Measurements from ENCODE around the gene DTNBP1. TPM values are rescaled to one million over a fixed set of nuclear protein-coding genes. Genes with fewer than 3 reads are reported as not detected.
"Not testable (repeated sequence)": the region's sequence is repeated elsewhere in the genome, so short reads cannot be mapped to it uniquely, and the experiment has no call there.

Gene DTNBP1
- total and polyA plus RNA-seq, 2 of the 13 experiments (the other 11 are each of a cell fraction or from before 2014, with no cell fraction given) = 6.6 to 19.1 TPM

DNA sequence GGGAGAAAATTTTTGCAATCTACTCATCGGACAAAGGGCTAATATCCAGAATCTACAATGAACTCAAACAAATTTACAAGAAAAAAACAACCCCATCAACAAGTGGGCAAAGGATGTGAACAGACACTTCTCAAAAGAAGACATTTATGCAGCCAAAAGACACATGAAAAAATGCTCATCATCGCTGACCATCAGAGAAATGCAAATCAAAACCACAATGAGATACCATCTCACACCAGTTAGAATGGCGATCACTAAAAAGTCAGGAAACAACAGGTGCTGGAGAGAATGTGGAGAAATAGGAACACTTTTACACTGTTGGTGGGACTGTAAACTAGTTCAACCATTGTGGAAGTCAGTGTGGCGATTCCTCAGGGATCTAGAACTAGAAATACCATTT, 4.1 kb upstream of the DTNBP1 start:
- Histone ChIP-seq H3K4me1 (ENCODE audit: insufficient read depth, low read length) (peaks cover 11% of the 10 kb centered on the region), H3K27me3 (ENCODE audit: control insufficient read depth in 1 of 2, insufficient read depth in 2 of 2, low read length in 2 of 2) (peaks cover 2 to 21% of the 10 kb centered on the region in 2 experiments; a peak in 4 of 5 replicates)
- H3K79me2 ChIP-seq (ENCODE audit: insufficient read depth, low read length); BruUV-seq (replicated peaks); POLR2A ChIA-PET; H3K4me3 ChIP-seq (replicated peaks in 1 of 3; ENCODE audit: insufficient read depth in 1 of 3, low read depth in 2 of 3, low read length in 3 of 3); H3K4me2 ChIP-seq (ENCODE audit: low read depth, low read length); H3K27ac ChIP-seq (ENCODE audit: extremely low read length, insufficient read depth, low read length); in situ Hi-C loops (cut with HindIII; ENCODE audit: extremely low pct_ligation_motif_present, low pct_unique_long_range_greater_than_20kb); H3K36me3 ChIP-seq (replicated peaks in 1 of 2; ENCODE audit: control insufficient read depth in 1 of 2, insufficient read depth in 2 of 2, low read length in 2 of 2); H2AFZ ChIP-seq (ENCODE audit: low read length); ATAC-seq; FAIRE-seq; H3K9me3 ChIP-seq (ENCODE audit: low read length); CTCF ChIA-PET (ENCODE audit: low intra/inter-chr PET ratio, low total read pairs); H4K20me1 ChIP-seq (ENCODE audit: insufficient read depth, low read length); H3K9ac ChIP-seq (ENCODE audit: insufficient read depth, low read depth, low read length); intact Hi-C loops (cut with micrococcal nuclease; ENCODE audit: unreplicated experiment); DNase-seq (ENCODE audit: low spot score): not testable (repeated sequence)
- 60% methylated on average over 3 of the region's 4 CpGs for WGBS (ENCODE audit: low lambda C conversion rate)

DNA sequence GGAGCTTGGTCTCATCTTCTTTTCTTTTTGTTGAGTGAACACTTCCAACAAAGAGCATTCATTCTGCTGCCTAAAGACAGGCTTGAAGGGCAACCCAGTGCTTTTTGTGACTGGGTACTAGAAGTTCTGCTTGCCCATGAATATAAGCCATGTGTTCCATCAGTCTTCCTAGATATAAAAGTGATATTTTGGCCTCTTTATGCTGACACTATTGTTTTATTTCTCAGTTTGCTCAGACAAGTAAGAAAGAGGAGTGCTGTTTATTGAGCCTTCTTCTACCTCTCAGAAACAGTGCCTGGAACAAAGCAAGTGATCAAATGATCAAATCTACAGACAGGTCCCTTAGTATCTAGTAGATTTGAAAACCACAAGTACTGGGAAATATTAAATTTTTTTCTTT, 2.4 kb upstream of the DTNBP1 start:
- no peak overlapping the region for H3K4me2 ChIP-seq (ENCODE audit: low read depth, low read length)
- DNase-seq (ENCODE audit: low spot score) = no peak
- no peak for FAIRE-seq
- no peak for ATAC-seq
- in situ Hi-C loops (cut with HindIII; ENCODE audit: extremely low pct_ligation_motif_present, low pct_unique_long_range_greater_than_20kb) (no loop called here), intact Hi-C loops (cut with micrococcal nuclease; ENCODE audit: unreplicated experiment) (no loop called here)
- no peak overlapping the region for H3K9ac ChIP-seq (ENCODE audit: insufficient read depth, low read depth, low read length)
- 0 out of 5 replicates have a peak, but pooled peaks cover 0 to 3% of the 10 kb centered on the region in 2 experiments for H3K36me3 ChIP-seq (replicated peaks in 1 of 2; ENCODE audit: control insufficient read depth in 1 of 2, insufficient read depth in 2 of 2, low read length in 2 of 2)
- no peak overlapping the region for H3K27ac ChIP-seq (ENCODE audit: extremely low read length, insufficient read depth, low read length)
- H3K4me1 ChIP-seq (ENCODE audit: insufficient read depth, low read length) = peaks cover 18% of the 10 kb centered on the region
- H4K20me1 ChIP-seq (ENCODE audit: insufficient read depth, low read length) = no peaks in the 10 kb centered on the region
- H3K79me2 ChIP-seq (ENCODE audit: insufficient read depth, low read length) = no peaks in the 10 kb centered on the region
- no TSS peak for BruUV-seq (replicated peaks)
- peak; percentile 33 to 54; a peak in 3 of 4 replicates for TF ChIP-seq MAFK (conservative IDR thresholded peaks at IDR 0.05 in 1 of 2, IDR thresholded peaks at IDR 0.05 in 1 of 2; ENCODE audit: low read length in 2 of 2)
- no peak for TF ChIP-seq ZNF629 (CRISPR knock-in tag; conservative IDR thresholded peaks at IDR 0.05)
- TF ChIP-seq MAFF (IDR thresholded peaks at IDR 0.05; ENCODE audit: low read depth, low read length) = peak; percentile 51; the same call in 1 of the 2 replicates
- no peaks in the 10 kb centered on the region for H3K9me3 ChIP-seq (ENCODE audit: low read length)
- CTCF ChIA-PET (ENCODE audit: low intra/inter-chr PET ratio, low total read pairs) = no interaction called here
- H3K4me3 ChIP-seq (replicated peaks in 1 of 3; ENCODE audit: insufficient read depth in 1 of 3, low read depth in 2 of 3, low read length in 3 of 3) = no peak overlapping the region
- H2AFZ ChIP-seq (ENCODE audit: low read length) = no peak overlapping the region
- POLR2A ChIA-PET = no interaction called here
- peaks cover 0 to 21% of the 10 kb centered on the region in 2 experiments; a peak in 3 of 5 replicates for H3K27me3 ChIP-seq (ENCODE audit: control insufficient read depth in 1 of 2, insufficient read depth in 2 of 2, low read length in 2 of 2)

Data from HepG2 (cell line).